Right hindlimb (tissue), 1 donor: ENCODE results near the gene ULBP2.
"Not testable (repeated sequence)": the region's sequence is repeated elsewhere in the genome, so short reads cannot be mapped to it uniquely, and the experiment has no call there.

Experiments used
- DNase-seq: peaks from one replicate; pipeline ENCODE4 v3.0.0-alpha.2; 2018

ULBP2 gene

GRCh38 chr6:149927025-149927424, 14.8 kb upstream of the ULBP2 start:
- not testable (repeated sequence) for DNase-seq

GRCh38 chr6:149929422-149929821, 12.4 kb upstream of the ULBP2 start:
- DNase-seq, result no peak

- no peak for DNase-seq
Measured at GRCh38 chr6:149931501-149931900, 10.3 kb upstream of the ULBP2 start.

DNA sequence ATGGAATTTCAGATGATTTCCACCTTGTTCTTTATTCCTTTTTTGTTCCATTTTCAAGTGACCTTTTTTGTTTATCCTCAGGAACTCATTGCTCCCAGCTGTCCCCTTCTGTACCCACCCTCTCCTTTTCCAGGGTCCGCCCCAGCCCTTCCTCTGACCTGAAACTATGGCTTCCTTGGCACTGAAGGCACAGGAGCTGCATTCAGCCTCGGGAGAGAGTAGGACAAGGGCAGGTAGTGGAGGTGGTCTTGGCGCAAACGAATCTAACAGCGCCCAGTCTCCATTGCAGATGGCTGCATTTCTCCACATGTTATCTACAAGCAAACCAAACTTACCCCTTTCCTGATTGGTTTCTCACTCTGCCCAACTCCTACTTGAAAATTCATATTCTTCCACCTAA, 8.8 kb upstream of the ULBP2 start:
- DNase-seq, result no peak

- no peak for DNase-seq
Measured at GRCh38 chr6:149933461-149933860, 8.4 kb upstream of the ULBP2 start.

GRCh38 chr6:149934249-149935156, 7.3 kb upstream of the ULBP2 start:
- DNase-seq, result no peak

DNA sequence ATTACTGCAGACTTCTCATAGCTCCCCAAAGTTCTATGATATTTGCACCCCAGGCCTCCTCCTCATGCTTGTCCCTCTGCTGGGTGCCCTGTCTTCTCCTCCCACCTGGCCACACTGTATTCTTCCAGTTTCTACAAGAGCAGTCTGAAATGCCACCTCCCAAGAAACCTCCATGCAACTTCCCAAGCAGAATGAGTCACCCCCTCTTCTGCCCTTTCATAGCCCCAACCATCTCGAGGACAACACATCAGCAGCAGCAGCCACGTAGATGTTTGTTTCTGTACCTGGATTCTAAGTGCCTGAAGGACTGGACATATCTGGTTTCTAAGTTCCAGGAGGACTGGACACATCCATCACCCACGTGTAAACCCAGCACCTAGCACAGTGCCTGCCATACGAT, 6.6 kb upstream of the ULBP2 start:
- DNase-seq, result no peak

DNA sequence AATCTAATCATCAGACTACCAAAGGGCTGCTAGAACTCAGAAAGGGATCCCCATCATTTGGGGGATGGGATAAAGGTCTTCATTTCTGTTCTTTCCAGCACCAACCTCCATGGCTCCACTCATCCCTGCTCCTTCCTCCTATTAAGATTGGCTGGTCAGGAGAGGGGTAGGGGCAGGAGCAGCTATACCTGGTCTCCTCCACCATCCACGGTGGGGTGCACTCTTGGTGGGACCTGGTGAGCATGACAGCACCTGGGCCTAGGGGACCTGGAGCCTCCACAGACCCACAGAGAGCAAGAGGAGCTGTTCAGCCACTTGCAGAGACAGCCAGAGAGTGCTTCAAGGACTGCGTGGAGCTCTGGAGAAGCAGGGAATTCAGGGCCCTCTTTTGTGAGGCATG, 6.1 kb upstream of the ULBP2 start:
- no peak for DNase-seq

DNA sequence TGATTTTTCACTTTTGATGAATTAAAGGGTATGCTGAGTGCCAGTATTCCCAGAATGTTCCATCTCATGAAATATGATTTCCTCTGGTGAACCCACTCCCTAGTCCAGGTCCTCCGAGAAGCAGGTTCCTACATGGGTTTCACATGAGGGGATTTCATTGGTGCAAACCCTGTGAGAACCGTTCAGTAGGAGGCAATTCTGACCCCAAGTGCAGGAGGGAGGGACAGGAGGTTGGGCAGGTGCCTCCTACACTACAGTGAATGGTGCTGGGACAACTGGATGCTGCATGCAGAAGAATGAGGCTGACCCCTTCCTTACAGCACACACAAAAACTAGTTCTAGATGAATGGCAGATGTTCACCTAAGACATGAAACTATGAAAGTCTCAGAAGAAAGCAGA, 5.1 kb upstream of the ULBP2 start:
- DNase-seq, result no peak

GRCh38 chr6:149938013-149938570, 3.7 kb upstream of the ULBP2 start:
- DNase-seq, result not testable (repeated sequence)

DNA sequence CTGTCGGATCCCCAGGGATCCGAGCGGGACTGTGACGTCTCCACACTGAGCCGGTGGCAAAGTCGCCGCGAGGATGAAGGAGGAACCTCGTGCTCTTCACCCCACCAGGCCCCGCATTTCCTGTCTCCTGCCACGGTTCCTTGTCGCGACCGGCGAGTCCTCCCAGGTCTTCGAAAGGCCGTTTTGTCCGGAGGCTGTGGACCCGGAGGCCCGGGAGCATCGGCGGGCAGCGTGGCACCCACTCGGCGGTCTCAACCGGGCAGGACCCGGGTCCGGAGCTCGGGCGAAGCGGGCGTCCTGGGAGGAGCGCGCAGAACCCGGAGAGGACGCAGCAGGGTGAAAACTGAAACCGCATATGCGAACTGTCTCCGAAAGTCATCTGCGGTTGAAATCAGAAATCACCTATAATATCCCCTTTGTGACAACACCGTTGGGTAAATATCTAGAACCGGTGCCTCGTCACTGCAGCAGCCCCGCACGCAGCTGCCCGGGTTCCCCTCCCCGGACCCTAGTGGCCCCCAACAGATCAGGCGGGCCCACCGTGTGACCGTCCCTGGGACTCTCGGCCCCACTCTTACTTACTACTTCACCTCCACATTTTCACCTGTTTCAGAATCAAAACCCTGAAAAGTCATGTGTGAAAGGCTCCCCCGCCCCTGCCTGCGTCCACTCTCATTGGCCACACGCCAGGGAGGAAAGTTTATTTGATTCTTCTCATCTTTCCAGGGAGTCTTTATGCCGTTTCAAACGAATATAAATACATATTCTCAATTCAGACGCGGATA, 3.1 kb upstream of the ULBP2 start:
- DNase-seq, result no peak

DNA sequence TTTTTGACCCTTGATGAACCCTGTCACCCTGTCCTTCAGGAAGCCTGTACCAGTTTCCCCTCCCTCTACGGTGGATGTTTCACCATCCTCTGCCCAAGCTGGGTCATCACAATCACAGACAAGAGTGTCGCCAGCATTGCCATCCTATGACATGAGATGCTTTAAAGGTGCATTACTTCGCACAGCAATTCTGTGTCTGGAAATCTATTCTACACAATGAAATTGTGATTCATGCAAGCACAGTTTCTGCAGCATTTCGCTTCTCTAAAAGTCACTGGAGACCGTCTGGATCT, 2.5 kb upstream of the ULBP2 start:
- no peak for DNase-seq

GRCh38 chr6:149939909-149940671, 1.7 kb upstream of the ULBP2 start:
- no peak for DNase-seq

DNA sequence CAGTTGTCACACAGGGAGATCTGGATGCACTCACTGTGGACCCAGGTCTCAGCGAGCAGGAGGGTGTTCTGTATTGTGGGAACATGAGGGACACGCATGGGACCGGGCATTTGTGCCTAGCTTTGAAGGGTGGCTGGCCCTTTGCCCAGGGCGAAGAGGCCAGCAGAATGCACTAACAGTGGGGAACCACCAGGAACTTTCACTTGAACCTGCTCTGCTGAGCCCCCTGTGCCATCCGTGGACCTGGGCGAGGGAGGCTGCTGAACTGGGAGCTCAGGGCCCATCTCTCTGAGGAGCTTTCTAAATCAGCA, 1.2 kb upstream of the ULBP2 start:
- DNase-seq, result no peak

GRCh38 chr6:149942461-149942829, 631 bp downstream of the ULBP2 start:
- no peak for DNase-seq

GRCh38 chr6:149943321-149943720, 1.5 kb downstream of the ULBP2 start:
- DNase-seq, result not testable (repeated sequence)

DNA sequence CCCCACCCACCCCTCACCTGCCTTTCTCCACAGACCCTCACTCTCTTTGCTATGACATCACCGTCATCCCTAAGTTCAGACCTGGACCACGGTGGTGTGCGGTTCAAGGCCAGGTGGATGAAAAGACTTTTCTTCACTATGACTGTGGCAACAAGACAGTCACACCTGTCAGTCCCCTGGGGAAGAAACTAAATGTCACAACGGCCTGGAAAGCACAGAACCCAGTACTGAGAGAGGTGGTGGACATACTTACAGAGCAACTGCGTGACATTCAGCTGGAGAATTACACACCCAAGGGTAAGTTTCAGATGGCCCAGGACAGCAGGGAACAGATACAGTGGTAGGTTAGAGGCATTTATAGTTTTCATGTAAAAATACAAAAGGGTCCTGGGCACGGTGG, 3.5 kb downstream of the ULBP2 start:
- DNase-seq, result not testable (repeated sequence)

DNA sequence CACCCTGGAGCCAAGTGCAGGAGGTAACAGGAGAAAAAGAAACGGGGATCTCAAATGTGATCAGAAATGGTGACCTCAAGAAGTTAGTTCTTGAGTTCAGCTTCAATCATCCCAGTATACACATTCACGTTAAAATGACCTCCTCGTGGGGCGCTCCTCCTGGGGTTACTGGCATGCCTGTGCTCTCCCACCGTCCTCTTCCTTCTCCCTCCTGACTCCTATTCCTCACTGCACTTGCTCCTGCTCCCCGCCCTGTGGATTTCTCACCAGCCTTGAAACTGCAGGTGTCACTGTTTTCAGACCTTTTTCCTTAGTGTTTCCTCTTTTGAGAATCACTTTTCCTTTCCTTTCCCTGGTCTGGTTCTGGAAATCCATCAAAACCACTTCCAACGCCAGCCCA, 4.8 kb downstream of the ULBP2 start:
- DNase-seq, result not testable (repeated sequence)

DNA sequence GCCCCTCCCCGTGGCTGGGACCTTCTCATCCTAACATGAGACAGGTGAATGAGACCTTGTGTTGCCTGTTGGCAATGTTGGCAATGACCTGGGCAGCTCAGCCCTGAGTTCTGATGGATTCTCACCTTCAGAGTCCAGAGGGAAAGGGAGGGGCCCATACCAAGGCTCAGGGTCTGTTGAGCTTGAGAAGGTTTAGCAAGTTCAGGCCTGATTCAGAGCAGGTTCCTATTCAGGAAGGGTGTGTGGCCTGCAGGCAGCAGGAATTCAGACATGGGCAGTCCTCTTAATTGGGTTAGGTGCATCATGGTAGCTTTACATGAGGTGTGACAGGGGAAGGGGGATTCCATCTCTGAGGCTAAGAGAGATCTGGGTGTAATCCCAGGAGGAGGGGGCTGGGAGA, 5.7 kb downstream of the ULBP2 start:
- DNase-seq, result not testable (repeated sequence)

DNA sequence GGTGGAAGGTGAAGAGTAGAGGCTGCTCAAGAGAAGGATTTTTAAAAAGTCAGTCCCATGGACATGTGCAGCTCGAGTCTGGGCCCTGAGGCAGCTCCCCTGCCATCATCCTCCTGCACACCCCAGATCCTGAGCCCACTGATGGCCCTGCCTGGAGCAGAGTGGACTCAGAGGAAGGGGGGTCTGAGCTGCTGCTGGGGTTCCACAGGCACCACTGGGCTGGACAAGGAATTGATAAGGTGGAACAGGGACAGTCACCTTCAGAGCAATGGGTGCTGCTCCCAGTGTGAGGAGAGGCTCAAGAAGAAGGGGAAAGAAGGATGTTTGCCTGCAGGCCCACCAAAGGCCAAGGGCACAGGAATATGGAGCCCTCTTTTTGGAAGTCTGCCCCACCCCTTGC, 6.2 kb downstream of the ULBP2 start:
- no peak for DNase-seq

DNA sequence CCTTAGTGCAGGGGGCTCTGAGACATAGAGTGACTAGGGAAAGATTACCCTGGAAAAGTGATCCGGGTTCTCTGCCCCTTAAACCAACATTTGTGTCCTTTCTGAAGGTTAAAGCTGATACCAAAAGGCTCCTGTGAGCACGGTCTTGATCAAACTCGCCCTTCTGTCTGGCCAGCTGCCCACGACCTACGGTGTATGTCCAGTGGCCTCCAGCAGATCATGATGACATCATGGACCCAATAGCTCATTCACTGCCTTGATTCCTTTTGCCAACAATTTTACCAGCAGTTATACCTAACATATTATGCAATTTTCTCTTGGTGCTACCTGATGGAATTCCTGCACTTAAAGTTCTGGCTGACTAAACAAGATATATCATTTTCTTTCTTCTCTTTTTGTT, 6.8 kb downstream of the ULBP2 start:
- DNase-seq, result no peak

DNA sequence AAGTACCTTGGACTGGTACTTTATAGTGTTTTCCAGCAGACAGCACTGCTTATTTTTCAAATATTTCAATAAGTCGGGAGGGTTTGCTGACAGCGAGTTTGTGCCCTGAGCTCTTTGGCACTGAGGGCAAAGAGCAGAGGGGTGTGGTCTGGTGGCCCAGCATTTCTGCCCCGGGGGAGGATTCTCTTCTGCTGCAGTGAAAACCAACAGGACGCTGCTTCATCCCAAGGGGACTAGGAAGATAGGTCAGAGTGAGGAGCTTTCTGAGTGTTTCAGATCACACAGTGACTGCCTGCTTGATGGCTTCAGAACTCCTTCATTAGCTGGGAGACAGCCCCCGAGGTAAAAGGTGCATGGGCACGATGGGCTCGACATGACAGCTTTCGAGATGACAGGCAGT, 8.6 kb downstream of the ULBP2 start:
- no peak for DNase-seq

DNA sequence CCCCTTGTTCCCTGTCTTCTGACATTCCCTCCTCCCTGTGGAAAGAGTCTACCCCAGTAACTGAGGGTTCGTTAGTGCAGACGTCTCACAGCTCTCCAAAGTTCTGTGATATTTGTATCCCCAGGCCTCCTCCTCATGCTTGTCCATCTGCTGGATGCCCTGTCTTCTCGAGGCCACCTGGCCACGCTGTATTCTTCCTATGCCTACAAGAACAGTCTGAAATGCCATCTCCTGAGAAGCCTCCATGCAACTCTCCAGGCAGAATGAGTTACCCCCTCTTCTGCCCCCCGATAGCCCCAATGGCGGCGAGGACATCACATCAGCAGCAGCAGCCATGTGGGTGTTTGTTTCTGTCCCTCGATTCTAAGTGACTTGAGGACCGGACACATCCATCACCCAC, 9.3 kb downstream of the ULBP2 start:
- no peak for DNase-seq

DNA sequence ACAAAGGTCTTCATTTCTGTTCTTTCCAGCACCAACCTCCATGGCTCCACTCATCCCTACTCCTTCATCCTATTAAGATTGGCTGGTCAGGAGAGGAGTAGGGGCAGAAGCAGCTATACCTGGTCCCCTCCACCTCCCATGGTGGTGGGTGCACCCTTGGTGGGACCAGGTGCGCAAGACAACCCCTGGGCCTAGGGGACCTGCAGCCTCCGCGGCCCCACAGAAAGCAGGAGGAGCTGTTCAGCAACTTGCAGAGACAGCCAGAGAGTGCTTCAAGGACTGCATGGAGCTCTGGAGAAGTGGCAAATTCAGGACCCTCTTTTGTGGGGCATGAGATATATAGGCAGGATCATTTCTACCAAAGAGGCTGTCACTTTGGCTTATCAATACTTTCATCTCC, 9.8 kb downstream of the ULBP2 start:
- no peak for DNase-seq
